Erythroblast (primary cell): ENCODE results near the gene DDIT4.

Experiments used
- GATA1 ChIP-seq: IDR thresholded peaks from 2 replicates; pipeline ENCODE4 v1.6.1; 2011; ENCODE audit warnings: low read depth, mild to moderate bottlenecking, control low read depth, low read length, moderate library complexity
- POLR2A ChIP-seq: IDR thresholded peaks from 2 replicates; pipeline ENCODE4 v1.6.1; 2011; ENCODE audit warnings: mild to moderate bottlenecking, low read length

- TF ChIP-seq POLR2A: no peak
- TF ChIP-seq GATA1: no peak
These were observed 44.9 kb downstream of the DDIT4 start for GRCh38 chr10:72318418-72319262.
